OCI-LY1 (cell line): ENCODE data around the gene ALDH1L1.

ENCODE experiments used
- CTCF ChIP-seq: fragments of 200-600 bp; sonication (generic), shearing (Covaris generic); IDR thresholded peaks from 2 replicates; pipeline ENCODE4 v1.5.1; 2017; ENCODE audit warnings: mild to moderate bottlenecking, antibody characterized with exemption, low read length, moderate library complexity, mixed read lengths
- EZH2 ChIP-seq: fragments of 200-600 bp; sonication (generic), shearing (Covaris generic); IDR thresholded peaks from 2 replicates; pipeline ENCODE4 v1.8.0; 2017; ENCODE audit warnings: borderline replicate concordance, mixed run types, mild to moderate bottlenecking, antibody characterized with exemption, low read length, moderate library complexity, mixed read lengths

- no peak for TF ChIP-seq CTCF
- no peak for TF ChIP-seq EZH2
Observed at GRCh38 chr3:126058666-126059065, 121.7 kb downstream of the ALDH1L1 start.
